IPS DF 4.7 (cell line): Measurements from ENCODE around the gene CLCN1.
"Not testable (repeated sequence)": the region's sequence is repeated elsewhere in the genome, so short reads cannot be mapped to it uniquely, and the experiment has no call there.

Experiments used
- DNase-seq: peaks from one replicate; pipeline ENCODE4 v3.0.0-alpha.2; 2013; ENCODE audit warnings: low spot score; ENCODE audit errors: extremely low read depth

CLCN1 gene

DNA sequence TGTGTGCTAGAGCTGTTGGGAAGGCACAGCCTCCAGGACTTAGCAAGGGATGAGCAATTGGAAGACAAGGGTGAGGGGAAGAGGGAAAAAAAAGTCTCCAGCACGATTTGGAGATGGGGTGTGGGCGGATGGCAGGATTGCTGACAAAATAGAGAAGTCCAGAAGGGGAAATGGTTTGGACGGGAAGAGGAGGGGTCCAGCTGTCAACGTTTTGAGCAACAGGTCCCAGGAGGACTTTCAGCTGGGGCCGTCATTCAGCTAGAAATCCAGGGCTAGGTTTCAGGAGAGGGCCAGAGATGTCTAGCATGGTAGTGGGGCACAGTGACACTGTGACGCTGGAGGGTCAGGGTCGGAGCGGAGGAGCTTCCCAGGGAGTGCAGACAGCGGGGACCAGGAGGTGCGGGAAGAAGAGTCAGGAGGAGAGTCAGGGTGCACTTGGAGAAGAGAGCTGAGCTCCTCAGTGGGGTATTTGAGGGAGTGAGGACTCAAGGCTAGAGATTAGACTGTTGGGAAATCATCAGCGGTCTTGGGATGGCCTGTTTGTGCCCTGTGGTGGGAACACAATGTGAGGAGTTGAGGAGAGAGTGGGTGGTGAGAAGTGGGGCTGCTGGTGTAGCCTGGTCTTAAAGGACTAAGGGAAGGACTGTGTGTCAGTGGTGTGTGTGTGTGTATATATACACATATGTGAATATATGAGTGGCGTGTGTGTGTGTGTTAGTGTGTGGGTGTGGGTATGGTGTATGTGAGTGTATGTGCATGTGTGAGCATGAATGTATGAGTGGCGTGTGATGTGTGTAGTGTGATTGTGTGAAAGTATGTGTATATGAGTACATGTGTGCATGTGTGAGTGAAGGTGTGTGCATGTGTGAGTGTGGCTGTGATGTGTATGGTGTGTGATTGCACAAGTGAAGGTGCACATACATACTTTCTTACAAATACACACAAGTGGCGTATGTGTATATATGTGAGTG, 69.0 kb downstream of the CLCN1 start:
- no peak for DNase-seq

DNA sequence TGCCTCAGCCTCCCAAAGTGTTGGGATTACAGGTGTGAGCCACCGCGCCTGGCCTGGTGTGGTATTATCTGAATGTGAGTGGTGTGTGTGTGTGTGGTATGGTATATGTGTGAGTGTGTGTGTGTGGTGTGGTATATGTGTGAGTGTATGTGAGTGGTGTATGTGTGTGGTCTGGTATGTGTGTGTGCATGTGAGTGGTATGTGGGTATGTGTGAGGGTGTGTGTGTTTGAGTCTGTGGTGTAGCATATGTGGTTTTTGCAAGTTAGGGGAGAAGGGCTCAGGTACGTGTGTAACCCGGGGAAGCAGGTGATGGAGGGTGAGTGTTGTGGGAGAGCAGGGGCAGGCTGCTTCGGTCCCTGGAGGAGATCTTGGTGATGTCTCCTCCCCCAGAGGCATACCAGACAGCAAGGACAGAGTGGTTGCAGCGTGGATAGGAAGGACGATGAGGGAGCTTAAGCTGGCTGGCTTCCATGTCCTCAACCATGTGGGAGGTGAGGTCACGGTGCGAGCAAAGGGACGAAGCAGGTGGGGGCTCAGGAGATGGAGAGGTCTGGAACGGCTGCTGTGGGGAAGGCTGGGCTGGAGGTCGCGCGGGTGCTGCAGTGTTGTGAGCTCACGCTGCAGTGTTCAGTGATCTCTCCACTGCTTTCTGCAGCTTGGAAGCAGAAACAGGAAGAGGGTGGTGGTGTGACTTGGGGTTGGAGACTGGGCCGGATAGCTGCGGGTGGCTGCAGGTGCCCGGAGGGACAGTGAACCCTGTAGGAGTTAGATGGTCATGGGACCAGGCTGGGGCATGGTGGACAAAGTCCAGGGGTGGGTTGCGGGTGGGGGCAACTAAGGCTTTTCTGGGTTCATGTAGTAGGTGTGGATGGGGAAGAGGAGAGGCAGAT, 70.2 kb downstream of the CLCN1 start:
- DNase-seq = no peak

DNA sequence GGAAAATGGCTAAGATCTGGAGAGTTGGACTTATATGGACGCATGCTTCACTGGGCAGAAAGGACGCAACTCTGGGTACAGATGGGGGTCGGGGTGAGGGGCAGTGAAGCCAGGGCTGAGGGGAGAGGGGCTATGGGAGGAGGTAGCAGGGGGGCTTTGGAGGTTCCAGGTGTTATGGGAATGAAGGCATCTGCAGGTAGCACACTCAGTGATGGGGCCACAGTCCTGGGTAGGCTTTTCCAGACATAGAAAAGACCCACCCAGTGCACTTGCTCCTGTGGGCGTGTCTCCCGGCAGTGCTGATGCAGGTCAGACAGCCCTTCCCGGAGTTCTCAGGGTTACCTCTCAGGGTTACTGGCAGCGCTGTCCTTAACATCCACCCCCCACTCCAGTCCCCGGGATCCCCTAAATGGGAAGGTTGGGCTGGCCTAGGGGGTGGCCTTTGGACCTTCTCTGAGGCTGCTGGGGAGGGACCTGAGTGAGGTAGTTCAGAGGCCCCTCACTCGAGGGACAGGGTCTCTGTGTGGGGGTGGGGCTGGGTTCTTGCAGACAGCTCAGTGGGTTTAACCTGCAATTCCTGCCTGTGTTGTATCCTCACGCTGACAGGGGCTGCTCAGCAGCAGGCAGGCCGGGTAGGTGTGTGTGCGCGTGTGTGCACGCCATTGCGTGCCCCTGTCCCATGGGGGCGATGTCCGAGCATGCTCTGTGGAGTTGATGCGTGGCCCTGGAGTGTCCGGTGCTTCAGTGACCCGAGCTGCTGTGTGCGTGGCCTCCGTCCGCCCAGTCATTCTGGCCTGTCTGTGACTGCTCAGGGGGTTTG, 71.5 kb downstream of the CLCN1 start:
- no peak for DNase-seq

DNA sequence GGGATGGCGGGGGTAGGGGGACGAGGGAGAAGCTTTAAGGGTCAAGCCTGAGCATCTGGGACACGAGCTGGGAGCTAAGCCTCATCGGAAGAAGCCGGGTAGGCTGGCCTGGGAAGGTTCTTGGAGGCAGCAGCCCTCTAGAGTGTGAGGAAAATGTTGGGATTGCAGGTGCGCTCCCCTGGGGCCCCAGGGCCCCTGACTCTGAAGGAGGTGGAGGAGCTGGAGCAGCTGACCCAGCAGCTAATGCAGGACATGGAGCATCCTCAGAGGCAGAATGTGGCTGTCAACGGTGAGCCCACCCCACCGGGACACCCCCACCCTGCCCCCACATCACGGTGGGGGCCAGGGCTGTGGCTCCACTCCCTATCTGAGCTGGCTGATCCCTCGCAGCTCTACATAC, 72.1 kb downstream of the CLCN1 start:
- no peak for DNase-seq

DNA sequence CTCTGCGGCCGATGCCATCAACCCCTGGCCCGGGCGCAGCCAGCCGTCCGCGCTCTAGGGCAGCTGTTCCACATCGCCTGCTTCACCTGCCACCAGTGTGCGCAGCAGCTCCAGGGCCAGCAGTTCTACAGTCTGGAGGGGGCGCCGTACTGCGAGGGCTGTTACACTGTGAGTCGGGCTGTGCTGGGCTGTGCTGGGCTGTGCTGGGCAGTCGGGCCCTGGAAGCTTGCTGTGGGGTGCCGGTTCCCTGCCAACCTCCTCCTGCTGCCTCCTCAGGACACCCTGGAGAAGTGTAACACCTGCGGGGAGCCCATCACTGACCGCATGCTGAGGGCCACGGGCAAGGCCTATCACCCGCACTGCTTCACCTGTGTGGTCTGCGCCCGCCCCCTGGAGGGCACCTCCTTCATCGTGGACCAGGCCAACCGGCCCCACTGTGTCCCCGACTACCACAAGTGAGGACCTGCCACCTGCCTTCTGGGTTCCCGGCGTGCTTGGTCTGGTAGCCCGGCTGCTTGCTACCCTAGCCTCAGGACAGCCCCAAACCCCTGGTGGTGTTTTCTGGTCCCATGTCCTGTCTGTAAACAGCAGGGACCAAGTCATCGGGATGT, 72.7 kb downstream of the CLCN1 start:
- DNase-seq = no peak

GRCh38 chr7:143389316-143390103, 73.6 kb downstream of the CLCN1 start:
- DNase-seq = no peak

DNA sequence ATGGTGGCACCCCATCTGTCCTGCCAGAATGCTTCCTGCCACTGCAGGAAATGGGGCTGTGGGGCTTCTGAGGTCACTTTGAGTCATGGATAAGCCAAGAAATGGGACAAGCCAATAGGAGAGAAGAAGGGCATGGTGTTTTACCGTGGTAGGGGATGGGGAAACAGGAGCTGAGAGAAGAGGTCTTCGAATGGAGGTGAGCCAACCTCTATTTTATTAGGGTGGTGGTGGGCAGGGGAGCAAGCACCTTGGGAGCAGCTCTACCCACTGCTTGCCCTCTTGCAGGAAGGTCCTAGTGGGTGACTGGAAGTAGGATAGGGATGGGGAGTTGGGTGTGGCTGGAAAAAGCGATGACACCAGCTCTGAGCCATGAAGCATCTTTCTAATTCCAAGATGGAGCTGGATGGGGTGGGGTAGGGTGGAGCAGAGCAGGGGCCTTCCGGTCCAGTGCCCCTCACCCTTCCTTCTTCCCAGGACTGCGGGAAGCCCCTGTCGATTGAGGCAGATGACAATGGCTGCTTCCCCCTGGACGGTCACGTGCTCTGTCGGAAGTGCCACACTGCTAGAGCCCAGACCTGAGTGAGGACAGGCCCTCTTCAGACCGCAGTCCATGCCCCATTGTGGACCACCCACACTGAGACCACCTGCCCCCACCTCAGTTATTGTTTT, 74.3 kb downstream of the CLCN1 start:
- DNase-seq = no peak

- no peak for DNase-seq
These were observed 74.9 kb downstream of the CLCN1 start for GRCh38 chr7:143390773-143391317.

DNA sequence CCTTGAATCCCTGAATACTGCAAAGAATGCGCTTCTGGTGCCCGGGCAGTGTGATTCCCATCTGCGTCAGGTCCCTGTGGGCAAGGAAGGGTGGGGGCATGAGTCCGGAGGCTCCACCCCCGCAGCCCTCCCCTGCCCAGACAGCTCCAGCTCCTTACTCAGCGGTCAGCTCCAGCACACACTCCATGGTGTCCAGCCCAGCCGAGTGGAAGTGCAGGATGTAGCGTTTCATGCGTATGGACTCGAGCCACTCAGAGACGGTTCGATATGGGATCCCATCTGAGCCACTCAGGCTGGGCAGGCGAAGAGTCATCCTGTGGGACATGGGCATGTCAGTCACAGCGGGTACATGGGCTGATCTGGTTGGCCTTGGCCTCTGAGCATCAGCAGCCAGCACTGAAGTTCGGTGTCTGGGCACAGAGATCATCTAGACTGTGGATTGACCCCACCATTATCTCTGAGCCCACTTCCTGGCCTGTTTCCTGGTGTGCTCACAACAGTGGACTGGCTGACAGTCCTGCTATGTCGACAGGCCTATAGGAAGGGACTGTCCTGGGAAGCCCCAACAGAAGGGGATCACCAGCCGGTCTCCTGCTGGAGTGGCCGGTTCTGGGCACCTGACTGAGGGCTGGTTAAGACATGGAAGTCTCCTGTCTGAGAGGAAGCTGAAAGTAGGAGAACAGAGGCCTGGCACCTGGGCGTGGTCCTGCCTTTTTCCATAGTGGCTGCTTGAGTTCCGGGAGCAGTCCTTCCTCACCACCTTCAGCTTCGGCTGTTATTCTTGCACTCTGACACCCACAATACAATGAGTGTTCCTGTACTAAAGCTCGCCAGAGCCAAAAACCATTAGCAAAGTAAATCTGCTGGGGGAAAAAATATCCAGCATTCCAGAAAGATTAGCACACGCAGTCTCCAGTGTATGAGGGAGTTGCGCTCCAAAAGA, 75.8 kb downstream of the CLCN1 start:
- DNase-seq = no peak

GRCh38 chr7:143392427-143392826, 76.5 kb downstream of the CLCN1 start:
- DNase-seq = not testable (repeated sequence)

DNA sequence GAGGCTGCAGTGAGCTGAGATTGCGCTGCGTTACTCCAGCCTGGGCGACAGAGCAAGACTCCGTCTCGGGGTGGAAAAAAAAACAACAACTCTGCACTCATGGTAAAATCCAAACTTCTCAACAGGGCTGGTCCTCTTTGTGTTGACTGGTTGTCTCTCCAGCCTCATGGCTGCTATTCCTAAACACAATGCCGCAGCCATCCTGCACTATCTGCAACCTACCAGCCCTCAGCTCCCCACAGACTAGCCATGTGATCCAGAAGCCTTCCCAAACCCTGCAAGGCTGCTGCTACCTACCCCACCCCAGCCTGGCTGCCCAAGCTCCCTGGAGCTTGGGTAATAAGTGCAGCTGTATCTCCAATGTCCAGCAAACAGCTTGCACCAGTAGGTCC, 77.0 kb downstream of the CLCN1 start:
- DNase-seq = no peak

DNA sequence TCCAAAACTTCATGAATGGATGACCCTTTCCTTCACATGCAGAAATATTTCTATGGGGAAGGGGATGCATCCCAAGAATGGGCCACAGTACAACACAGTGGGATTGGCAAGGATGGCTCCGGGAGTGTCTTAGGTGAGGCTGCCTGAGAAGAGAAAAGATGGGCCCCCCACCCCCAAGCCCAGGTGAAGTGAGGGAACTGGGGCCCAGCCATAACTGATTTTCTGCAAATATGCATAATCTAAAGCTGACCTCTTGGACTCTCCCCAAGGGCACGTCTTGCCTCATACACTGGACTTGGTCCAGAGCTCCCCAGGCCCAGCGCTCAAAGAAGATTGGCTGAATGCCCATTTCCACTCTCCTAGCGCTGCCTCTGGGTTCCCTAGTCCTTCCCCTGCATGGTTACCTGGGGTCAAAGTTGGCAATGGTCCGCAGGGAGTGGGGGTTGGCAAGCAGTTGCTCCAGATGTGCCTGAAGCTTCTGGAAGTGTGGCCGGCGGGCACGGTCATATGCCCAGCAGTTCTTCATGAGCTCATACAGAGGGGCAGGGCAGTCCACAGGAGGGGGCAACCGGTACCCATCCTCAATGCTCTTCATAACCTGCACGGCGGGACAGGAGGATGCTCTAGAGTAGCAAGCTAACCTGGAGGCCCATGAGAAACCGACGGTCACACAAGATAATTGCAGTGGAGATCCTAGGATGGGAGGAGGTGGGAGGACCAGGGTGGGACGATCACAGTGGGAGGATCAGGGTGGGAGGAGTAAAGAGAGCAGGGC, 77.5 kb downstream of the CLCN1 start:
- no peak for DNase-seq

GRCh38 chr7:143394068-143394467, 78.2 kb downstream of the CLCN1 start:
- DNase-seq = no peak

- no peak for DNase-seq
These were observed 78.9 kb downstream of the CLCN1 start for GRCh38 chr7:143394777-143395176.

DNA sequence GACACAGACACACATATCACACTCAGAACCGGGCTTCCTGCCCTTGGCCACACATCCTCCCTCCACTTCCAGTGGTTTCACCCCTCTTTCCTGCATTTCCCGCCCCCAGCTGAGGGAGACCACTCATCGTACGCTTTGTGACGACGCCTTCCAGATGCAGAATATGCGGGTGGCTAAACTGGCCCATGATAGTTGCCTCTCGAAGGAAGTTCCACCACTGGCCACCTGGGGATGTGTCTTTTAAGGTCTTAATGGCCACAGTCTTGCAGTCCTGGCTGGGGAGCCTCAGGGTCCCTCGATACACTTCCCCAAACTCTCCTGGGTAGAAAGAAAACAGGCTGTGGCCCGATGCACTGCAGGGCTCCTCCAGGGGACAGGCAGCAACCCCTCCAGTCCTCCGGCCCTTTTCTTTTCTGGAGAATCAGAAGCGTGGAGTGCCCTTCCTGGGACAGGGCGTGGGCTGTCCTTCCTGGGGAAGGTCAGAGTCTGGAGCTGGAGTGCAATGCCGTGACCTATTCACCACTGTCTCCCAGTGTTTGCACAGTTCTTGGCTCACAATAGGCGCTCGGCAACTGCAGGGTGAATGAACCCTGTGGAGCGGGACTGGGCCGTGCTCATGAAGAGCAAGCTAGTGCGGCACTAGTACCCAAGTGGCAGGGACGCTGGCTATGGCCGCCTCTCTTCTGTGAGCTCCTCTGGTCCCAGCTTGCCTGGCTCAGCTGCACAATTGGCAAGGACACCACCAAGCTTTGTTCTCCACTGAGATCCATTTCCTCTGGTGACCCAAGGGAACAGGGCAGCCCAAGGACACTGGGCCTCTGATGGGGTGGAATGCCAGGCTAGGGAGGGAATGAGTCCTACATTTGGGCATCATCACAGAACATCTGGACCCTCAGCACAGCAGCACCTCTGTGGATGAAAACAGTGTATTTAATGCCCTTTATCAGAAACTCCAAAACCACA, 79.6 kb downstream of the CLCN1 start:
- no peak for DNase-seq

DNA sequence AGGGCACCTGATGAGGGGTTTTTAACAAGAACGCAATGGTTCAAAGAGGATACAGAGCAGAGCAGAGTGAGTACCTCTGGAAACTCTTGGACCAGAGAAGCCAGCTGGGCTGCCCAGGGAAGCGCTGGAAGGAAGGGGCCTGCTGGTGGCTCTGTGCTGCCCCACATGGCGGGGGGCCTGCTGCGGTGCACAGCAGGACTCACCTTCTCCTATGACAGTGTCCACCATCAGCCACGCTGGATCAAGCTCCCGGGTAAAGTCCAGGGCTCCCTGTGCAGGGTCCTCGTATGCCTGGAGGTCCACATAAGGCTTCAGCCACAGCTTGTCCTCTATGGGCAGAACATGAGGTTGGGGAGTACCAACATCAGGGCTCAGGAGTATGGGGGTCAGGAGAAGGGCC, 80.3 kb downstream of the CLCN1 start:
- DNase-seq = no peak
